HG03159 (cell line): ENCODE results near the gene NTN1.

Experiments used
- ATAC-seq: cut with Tn5 transposase; IDR thresholded peaks from one replicate; pipeline ENCODE4 v1.9.1; 2021; ENCODE audit warnings: mild to moderate bottlenecking, moderate library complexity; ENCODE audit not compliant: unreplicated experiment

Gene NTN1

GRCh38 chr17:9211133-9211765, 189.9 kb downstream of the NTN1 start:
- ATAC-seq = no peak

DNA sequence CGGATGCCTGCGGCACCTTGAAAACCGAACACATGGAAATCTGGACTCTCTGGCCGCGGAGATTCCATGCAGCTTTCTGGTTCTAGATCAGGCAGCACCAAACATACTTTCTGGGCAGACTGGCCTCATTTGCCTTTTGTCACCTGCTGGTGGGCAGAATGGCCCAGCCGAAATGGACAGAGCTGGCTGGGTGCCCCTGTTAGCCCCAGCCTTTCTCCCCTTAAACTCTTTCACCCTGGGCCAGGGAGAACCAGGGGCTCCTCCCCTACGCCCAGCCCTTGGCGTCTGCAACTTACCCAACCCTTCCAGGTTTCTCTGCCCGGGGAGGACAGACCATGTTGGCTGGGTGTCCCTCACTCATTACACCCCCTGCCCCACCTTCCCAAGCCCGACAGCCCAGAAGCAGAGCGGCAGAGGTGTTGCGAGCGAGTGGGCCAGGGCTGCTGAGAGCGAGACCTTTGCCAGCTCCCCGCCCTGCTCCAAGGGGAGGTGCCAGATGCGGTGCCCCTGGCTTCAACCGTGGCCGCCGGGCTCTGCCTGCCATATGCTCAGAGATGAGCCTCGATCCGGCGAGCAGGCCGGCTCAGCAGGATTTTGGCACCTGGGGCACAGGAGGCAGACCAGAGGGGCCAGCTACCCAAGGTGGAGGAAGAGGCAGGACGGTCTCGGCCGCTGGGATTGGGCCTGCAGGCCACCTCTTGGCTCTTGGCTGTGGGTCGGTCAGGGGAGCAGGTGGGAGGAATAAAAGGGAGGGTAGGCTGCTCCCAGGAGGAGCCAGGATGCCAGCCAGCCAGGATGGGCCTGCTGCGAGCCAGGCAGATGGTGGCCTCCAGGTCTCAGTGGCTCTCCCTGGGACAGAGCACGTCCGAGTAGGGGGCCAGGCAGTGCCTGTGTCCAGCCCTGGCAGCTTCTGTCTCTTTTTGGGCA, 191.3 kb downstream of the NTN1 start:
- no peak for ATAC-seq

- no peak for ATAC-seq
Observed at GRCh38 chr17:9213303-9213640, 192.0 kb downstream of the NTN1 start.

GRCh38 chr17:9215465-9215864, 194.2 kb downstream of the NTN1 start:
- ATAC-seq = no peak

DNA sequence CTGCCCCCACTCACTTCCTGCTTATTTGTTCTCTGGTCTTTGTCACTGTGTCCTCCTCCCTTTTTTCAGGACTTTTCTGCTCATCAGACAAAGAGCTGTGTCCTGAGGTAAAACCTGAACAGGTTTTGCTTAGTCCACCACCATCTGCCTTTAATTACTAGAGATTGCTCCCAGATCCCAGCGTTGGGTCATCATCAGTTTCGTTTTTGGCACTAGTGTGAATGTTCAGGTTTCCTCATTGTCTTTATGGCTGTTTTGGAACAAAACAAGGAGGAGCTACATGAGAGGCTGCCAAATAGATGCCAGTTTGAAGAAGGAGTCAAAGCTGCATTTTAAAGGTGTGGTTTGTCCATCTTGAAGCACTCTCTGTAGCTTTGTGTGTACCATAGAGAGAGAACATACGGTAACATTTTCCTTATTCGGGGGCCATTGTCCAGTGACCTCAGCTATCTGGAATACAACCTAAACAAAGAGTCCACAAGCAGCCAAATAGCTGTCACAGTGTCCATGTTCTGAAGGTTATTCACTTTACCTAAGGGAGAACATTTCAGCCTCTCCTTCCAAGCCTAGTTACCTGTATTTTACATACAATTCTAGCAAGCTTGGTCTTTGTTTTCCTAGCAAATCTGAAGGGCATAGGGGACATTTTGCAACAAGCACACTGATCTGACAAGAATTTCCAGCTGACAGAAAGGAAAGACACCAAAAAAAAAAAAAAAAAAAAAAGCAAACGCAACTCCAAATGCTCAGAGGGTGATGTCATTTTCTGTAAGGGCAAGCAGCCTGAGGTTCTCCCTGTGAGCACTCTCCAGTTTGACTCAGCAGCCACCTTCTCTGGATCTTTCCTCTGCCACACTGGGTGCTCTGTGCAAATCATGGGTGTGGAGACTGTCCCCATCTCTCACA, 196.1 kb downstream of the NTN1 start:
- no peak for ATAC-seq

- no peak for ATAC-seq
Observed at GRCh38 chr17:9218064-9218635, 196.8 kb downstream of the NTN1 start.

DNA sequence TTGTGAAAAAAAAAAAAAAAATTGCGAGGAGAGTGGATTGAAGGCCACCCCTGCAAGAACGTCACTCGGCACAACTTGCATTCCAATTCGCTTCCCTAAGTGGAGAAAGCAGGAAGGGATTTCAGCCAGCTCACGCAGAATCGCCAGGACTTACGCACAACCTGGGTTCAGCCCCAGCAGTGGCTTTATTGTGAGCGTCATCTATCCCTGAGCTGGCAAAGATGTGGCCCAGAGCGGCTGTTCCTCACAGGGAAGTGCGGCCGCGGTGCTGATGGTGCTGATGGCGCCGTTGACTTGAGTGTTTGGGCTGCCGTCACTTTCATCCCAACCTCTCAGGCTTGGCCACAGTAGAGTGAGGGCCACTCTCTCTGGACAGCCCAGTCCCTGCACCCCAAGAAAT, 197.6 kb downstream of the NTN1 start:
- ATAC-seq = no peak

DNA sequence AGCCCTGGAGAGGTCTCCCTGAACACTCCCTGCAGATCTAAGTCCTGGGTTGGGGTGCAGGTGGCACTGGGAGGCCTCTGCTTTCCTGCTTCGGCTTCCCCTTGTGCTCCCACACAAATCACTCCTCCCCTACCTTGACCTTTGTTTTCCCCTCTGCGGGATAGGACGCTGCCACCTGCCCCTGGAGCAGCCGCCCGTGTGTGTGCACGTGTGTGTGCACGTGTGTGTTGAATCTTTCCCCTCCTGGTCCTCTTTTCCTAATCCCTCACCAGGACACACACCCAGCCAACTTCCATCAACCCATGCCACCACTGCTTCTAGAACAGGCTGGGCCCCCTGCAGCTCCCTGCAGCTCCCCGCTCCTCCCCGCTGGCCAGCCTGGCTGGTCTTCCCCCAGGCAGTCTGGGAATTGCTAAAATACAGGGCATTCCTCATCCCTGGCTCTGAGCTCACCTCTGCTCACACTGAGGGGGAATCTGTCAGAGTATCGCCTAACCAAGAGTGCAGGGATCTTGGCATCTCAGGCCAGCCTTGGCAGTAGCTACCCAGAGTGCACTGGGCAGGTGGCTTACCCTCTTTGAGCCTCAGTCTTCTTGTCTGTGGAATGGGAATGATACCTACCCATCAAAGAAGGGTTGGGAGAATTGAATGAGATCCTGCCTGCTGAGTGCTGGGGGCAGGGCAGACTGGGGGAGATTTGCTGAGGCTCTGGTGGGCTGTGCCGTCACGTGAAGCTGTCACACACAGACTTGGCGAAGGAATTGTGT, 198.5 kb downstream of the NTN1 start:
- no peak for ATAC-seq

GRCh38 chr17:9220398-9221146, 199.3 kb downstream of the NTN1 start:
- no peak for ATAC-seq

GRCh38 chr17:9221147-9221921, 200.0 kb downstream of the NTN1 start:
- ATAC-seq = no peak

DNA sequence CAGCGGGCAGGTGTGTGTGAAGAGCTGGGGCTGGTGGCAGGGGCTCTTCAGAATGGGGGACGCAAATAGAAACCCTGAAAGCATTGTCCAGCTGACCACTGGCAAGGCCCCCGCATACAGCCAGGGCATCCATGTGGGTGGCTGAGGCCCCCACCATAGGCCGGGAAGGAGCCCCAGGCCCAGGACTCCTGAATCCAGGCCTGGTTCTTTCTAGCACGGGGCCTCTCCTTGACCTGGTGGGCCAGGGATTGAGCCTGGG, 200.5 kb downstream of the NTN1 start:
- ATAC-seq = no peak

- ATAC-seq = no peak
Observed at GRCh38 chr17:9223531-9223930, 202.2 kb downstream of the NTN1 start.

DNA sequence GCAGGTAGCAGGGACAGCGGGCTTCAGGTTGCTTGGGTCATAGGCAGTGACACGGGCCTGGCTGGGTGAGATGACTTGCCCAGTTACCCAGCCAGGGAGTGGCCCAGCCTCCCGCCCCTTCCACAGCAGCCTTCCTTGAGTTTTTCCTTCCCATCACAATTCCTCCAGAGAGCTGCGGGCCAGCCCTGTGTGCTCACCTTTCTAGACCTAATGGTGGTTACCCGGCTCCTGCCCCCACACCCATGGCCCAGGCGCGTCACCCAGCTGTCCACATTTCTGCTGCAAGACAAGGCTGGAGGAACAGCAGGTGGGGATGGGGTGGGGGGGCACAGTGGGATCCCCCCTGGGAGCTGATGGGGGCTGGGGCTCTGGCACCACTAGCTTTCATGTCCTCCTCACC, 203.2 kb downstream of the NTN1 start:
- no peak for ATAC-seq

DNA sequence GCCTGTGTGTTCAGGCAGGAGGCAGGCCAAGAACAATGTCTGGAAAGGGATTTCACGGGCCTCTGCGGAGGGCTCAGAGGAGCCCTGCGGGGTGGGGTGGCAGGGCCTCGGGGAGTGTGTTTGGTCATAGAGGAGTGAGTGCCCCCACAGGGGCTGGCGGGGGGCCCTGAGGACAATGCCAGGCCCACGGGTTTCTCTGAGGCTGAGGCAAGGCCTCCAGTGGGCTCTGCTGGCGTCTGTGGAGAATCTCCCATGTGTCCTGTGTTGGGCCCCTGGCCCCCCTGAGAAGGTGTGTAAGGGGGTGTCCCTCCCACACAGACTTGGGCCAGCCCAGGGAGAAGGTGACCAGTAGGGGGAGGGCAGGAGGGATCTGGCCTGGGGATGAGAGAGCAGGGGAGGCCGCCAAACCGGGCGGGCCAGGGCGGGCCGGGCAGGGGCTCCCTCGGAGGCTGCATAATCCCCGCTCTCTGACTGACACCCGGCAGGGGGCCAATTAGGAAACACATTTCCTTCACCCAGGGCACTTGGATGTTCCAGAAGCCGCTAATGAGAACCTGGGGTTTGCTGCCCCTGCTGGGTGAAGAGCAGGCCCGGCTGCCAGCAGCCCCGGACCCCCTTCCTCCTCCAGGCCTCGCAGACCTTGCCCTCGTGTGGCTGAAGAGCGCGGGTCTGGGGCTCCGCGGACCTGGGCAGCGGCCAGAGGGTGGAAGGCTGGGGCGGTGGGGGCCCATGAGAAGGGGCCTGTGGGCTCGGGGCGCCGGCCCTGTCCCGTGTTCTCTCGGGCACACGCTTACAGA, 204.2 kb downstream of the NTN1 start:
- ATAC-seq = no peak

GRCh38 chr17:9226130-9226793, 205.0 kb downstream of the NTN1 start:
- ATAC-seq = no peak

- no peak for ATAC-seq
Observed at GRCh38 chr17:9226794-9227135, 205.5 kb downstream of the NTN1 start.

- ATAC-seq = no peak
Observed at GRCh38 chr17:9227819-9228407, 206.6 kb downstream of the NTN1 start.
